HK-2 (cell line): ENCODE data around the gene TRIM9.
A peak's percentile ranks its signal among the peaks of the same experiment; 100 is the strongest.
"Not testable (repeated sequence)": the region's sequence is repeated elsewhere in the genome, so short reads cannot be mapped to it uniquely, and the experiment has no call there.

Source experiments
- DNase-seq: peaks from one replicate; pipeline ENCODE4 v3.0.0-alpha.2; 2018; ENCODE audit not compliant: unreplicated experiment

The TRIM9 gene

GRCh38 chr14:50964683-50965390, 130.1 kb downstream of the TRIM9 start:
- DNase-seq, result peak; percentile 20

GRCh38 chr14:50963919-50964318, 131.0 kb downstream of the TRIM9 start:
- no peak for DNase-seq

GRCh38 chr14:50961605-50962221, 133.2 kb downstream of the TRIM9 start:
- peak; percentile 31 for DNase-seq

GRCh38 chr14:50957296-50957695, 137.6 kb downstream of the TRIM9 start:
- DNase-seq, result no peak

- DNase-seq, result not testable (repeated sequence)
Observed at GRCh38 chr14:50956421-50956820, 138.5 kb downstream of the TRIM9 start.

- DNase-seq, result peak; percentile 85
Observed at GRCh38 chr14:50955373-50956043, 139.4 kb downstream of the TRIM9 start.

GRCh38 chr14:50954811-50955372, 140.0 kb downstream of the TRIM9 start:
- no peak for DNase-seq

- DNase-seq, result no peak
Observed at GRCh38 chr14:50953502-50953901, 141.4 kb downstream of the TRIM9 start.

- DNase-seq, result no peak
Observed at GRCh38 chr14:50951032-50951431, 143.9 kb downstream of the TRIM9 start.

- no peak for DNase-seq
Observed at GRCh38 chr14:50948205-50948604, 146.7 kb downstream of the TRIM9 start.

GRCh38 chr14:50947446-50947845, 147.5 kb downstream of the TRIM9 start:
- DNase-seq, result no peak

GRCh38 chr14:50946234-50946935, 148.5 kb downstream of the TRIM9 start:
- DNase-seq, result no peak

- DNase-seq, result no peak
Observed at GRCh38 chr14:50944647-50945413, 150.1 kb downstream of the TRIM9 start.

GRCh38 chr14:50943943-50944646, 150.8 kb downstream of the TRIM9 start, which contains the start of gene PYGL:
Gene PYGL, minus strand, starts transcription at chr14:50944483. Its CDS starts 80 bp downstream, at chr14:50944403.
- peak; percentile 78 for DNase-seq

- DNase-seq, result peak; percentile 62
Observed at GRCh38 chr14:50943261-50943942, 151.5 kb downstream of the TRIM9 start.

GRCh38 chr14:50941638-50942037, 153.3 kb downstream of the TRIM9 start:
- DNase-seq, result not testable (repeated sequence)

- DNase-seq, result no peak
Observed at GRCh38 chr14:50941151-50941550, 153.8 kb downstream of the TRIM9 start.

GRCh38 chr14:50937800-50938199, 157.1 kb downstream of the TRIM9 start:
- DNase-seq, result no peak

GRCh38 chr14:50937325-50937724, 157.6 kb downstream of the TRIM9 start:
- no peak for DNase-seq

GRCh38 chr14:50936882-50937281, 158.0 kb downstream of the TRIM9 start:
- no peak for DNase-seq
